HG03354 (cell line): ENCODE results near the gene APPL1.
"Not testable (repeated sequence)": the region's sequence is repeated elsewhere in the genome, so short reads cannot be mapped to it uniquely, and the experiment has no call there.

ENCODE experiments used
- ATAC-seq: cut with Tn5 transposase; IDR thresholded peaks from one replicate; pipeline ENCODE4 v1.9.1; 2021; ENCODE audit warnings: mild to moderate bottlenecking; ENCODE audit not compliant: unreplicated experiment, poor library complexity, severe bottlenecking

The APPL1 gene

GRCh38 chr3:57261929-57262328 lies 34.4 kb downstream of the APPL1 start:
- no peak for ATAC-seq

- no peak for ATAC-seq
Observed at GRCh38 chr3:57268416-57268815, 40.9 kb downstream of the APPL1 start.

- no peak for ATAC-seq
Observed at GRCh38 chr3:57274845-57275244, 47.3 kb downstream of the APPL1 start.

- no peak for ATAC-seq
Observed at GRCh38 chr3:57275393-57275792, 47.9 kb downstream of the APPL1 start.

GRCh38 chr3:57278237-57278636 lies 50.7 kb downstream of the APPL1 start:
- ATAC-seq = no peak

- no peak for ATAC-seq
Observed at GRCh38 chr3:57279685-57280084, 52.2 kb downstream of the APPL1 start.

GRCh38 chr3:57281715-57282114 lies 54.2 kb downstream of the APPL1 start:
- no peak for ATAC-seq

- no peak for ATAC-seq
Observed at GRCh38 chr3:57283334-57283733, 55.8 kb downstream of the APPL1 start.

GRCh38 chr3:57287205-57287604 lies 59.7 kb downstream of the APPL1 start:
- ATAC-seq = no peak

- ATAC-seq = no peak
Observed at GRCh38 chr3:57288403-57288802, 60.9 kb downstream of the APPL1 start.

GRCh38 chr3:57292159-57292896 lies 64.8 kb downstream of the APPL1 start, which contains the start of gene ASB14:
Gene ASB14, minus strand, starts transcription at chr3:57292685. Its CDS starts 652 bp downstream, at chr3:57292033.
- ATAC-seq = no peak

- no peak for ATAC-seq
Observed at GRCh38 chr3:57292897-57293526, 65.5 kb downstream of the APPL1 start.

- no peak for ATAC-seq
Observed at GRCh38 chr3:57298041-57298440, 70.5 kb downstream of the APPL1 start.

- ATAC-seq = not testable (repeated sequence)
Observed at GRCh38 chr3:57303520-57303919, 76.0 kb downstream of the APPL1 start.

- ATAC-seq = no peak
Observed at GRCh38 chr3:57309769-57310360, 82.3 kb downstream of the APPL1 start.

- ATAC-seq = no peak
Observed at GRCh38 chr3:57314204-57314603, 86.7 kb downstream of the APPL1 start.
